ENCODE results near the gene ERGIC3.

Gene ERGIC3

DNA sequence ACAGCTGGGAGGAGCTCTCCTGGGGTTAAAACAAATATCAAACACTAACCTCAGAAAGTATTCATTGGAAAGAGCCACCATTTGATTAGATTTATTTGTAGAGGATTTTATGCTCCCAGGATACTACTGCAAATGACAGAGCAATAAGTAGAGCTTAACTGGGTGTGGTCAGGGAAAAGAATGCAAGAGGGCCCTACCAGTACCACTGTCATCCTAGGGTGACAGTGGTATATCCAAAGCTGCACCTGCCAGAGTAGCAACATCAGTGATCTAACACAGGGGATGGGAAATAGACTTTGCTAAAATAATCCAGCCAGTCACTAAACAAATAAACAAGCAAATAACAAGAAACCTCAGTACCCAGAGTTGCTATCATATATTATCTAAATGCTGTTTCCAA lies 29.7 kb downstream of the ERGIC3 start:
- TF ChIP-seq, protein P1, sequence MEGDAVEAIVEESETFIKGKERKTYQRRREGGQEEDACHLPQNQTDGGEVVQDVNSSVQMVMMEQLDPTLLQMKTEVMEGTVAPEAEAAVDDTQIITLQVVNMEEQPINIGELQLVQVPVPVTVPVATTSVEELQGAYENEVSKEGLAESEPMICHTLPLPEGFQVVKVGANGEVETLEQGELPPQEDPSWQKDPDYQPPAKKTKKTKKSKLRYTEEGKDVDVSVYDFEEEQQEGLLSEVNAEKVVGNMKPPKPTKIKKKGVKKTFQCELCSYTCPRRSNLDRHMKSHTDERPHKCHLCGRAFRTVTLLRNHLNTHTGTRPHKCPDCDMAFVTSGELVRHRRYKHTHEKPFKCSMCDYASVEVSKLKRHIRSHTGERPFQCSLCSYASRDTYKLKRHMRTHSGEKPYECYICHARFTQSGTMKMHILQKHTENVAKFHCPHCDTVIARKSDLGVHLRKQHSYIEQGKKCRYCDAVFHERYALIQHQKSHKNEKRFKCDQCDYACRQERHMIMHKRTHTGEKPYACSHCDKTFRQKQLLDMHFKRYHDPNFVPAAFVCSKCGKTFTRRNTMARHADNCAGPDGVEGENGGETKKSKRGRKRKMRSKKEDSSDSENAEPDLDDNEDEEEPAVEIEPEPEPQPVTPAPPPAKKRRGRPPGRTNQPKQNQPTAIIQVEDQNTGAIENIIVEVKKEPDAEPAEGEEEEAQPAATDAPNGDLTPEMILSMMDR (IDR thresholded peaks at IDR 0.05; ENCODE audit: insufficient read depth, low read depth, low read length, missing control alignments), result no peak
- no peak for DNase-seq (ENCODE audit: low read depth)
- no peak overlapping the region for H3K4me3 ChIP-seq (ENCODE audit: low read length)

DNA sequence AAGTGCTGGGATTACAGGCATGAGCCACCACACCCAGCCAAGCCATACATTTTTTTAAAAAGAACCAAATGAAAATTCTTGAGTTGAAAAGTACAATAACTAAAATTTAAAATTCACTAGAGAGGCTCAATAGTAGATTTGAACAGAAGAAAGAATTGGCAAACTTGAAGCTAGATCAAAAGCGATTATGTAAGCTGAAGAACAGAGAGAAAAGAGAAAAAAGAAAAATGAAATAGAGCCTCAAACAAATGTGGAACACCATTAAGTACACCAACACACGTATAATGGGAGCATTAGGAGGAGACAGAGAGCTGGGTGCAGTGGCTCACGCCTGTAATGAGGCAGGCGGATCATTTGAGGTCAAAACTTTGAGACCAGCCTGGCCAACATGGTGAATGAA lies 31.0 kb downstream of the ERGIC3 start:
- no peak overlapping the region for H3K4me3 ChIP-seq (ENCODE audit: low read length)
- no peak for DNase-seq (ENCODE audit: low read depth)
- TF ChIP-seq, protein P1 (IDR thresholded peaks at IDR 0.05; ENCODE audit: insufficient read depth, low read depth, low read length, missing control alignments), result no peak

DNA sequence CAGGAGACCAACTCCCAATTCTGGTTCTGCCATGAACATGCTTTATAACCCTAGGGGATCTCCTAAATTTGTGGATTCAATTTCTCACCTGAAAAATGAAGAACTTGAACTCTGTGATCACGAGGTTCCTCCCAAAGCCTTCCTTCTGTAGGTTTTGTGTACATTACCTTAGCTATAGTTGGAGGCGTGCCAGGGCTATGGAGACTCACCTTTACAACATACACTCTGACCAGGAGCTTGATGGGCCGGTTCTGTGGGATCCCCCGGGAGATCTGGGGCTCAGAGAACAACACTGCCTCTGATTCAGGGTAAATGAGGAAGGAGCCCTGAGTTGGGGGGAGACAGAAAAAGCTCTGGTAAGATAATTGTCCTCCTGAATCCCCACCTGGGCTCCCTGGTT lies 34.1 kb downstream of the ERGIC3 start:
- H3K4me3 ChIP-seq (ENCODE audit: low read length), result no peak overlapping the region
- DNase-seq (ENCODE audit: low read depth), result peak; percentile 89
- TF ChIP-seq, protein P1 (IDR thresholded peaks at IDR 0.05; ENCODE audit: insufficient read depth, low read depth, low read length, missing control alignments), result no peak

DNA sequence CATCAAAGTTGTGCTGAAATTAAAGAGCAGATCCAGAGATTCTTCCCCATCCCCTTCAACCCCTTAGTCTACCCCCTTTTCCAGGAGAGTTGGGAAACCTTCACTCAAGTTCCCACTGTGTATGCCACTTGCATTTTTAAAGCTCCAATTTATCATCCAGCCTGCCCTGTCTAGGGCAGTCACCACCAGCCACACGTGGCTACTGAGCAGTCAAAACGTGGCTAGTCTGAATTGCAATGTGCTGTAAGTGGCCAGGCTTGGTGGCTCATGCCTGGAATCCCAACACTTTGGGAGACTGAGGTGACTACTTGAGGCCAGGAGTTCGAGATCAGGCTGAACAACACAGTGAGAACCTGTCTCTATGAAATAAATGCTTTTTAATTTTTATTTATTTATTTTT lies 34.9 kb downstream of the ERGIC3 start:
- DNase-seq (ENCODE audit: low read depth), result no peak
- no peak overlapping the region for H3K4me3 ChIP-seq (ENCODE audit: low read length)
- TF ChIP-seq, protein P1 (IDR thresholded peaks at IDR 0.05; ENCODE audit: insufficient read depth, low read depth, low read length, missing control alignments), result no peak

DNA sequence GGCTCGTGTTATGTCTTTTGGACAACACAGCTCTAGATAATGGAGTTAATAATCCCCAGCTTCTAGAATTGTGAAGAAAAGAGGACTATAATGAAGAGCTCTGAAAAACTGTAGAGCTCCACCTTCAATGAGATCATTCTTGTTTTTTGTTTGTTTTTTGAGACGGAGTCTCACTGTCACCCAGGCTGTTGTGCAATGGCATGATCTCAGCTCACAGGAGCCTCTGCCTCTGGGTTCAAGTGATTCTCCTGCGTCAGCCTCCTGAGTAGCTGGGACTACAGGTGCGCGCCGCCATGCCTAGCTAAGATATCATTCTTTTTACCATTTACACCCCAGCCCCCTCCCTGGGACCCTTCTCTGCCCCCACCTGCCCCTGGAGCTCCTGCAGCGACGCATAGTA lies 36.6 kb downstream of the ERGIC3 start:
- H3K4me3 ChIP-seq (ENCODE audit: low read length), result no peak overlapping the region
- peak; percentile 35 for DNase-seq (ENCODE audit: low read depth)
- TF ChIP-seq, protein P1 (IDR thresholded peaks at IDR 0.05; ENCODE audit: insufficient read depth, low read depth, low read length, missing control alignments), result no peak

DNA sequence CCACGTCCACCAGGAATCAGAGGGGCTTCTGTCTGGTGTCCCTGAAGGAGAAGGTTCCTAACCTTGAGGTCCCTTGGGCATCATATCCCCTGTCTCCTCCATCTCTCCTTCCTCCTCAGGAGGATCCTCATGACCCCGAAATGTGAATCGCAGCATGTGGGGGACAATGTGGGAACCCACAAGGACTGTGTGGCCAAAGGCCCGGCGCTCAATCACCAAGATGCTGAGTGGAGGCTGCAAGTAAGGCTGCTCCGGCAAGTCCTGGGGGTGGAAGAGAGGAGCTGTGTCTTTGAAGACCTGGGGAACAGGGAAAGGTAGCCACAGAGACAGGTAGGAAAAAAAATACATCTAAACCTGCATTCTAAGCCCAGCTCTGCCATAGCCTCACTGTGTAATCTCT lies 37.3 kb downstream of the ERGIC3 start:
- no peak for DNase-seq (ENCODE audit: low read depth)
- TF ChIP-seq, protein P1 (IDR thresholded peaks at IDR 0.05; ENCODE audit: insufficient read depth, low read depth, low read length, missing control alignments), result no peak
- H3K4me3 ChIP-seq (ENCODE audit: low read length), result no peak overlapping the region

DNA sequence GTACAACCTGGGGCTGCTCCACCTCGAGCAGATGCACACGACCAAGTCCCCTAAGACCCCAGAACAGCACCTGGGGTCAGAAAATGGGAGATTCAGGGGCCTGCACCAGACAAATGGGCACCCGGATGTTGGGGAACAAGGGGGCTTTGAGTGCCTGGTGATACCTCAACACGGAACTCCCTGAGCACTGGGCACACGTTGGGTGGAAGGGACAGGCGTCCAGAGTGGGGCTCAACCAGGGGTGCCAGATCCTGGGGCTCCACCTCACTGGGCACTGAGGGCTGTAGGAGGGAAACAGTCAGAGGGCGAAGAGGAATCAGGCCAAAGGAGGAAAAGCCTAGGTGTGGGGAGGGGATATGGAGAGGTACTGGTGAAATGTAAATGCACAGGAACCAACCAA lies 40.3 kb downstream of the ERGIC3 start:
- TF ChIP-seq, protein P1 (IDR thresholded peaks at IDR 0.05; ENCODE audit: insufficient read depth, low read depth, low read length, missing control alignments), result no peak
- no peak for DNase-seq (ENCODE audit: low read depth)
- no peak overlapping the region for H3K4me3 ChIP-seq (ENCODE audit: low read length)
